Measurements from ENCODE around the gene FGF10. TPM values are rescaled to one million over a fixed set of nuclear protein-coding genes. Genes with fewer than 3 reads are reported as not detected.
A peak's percentile ranks its signal among the peaks of the same experiment; 100 is the strongest.

The FGF10 gene
- polyA plus RNA-seq, 2 of the 4 experiments (the other 2 are of a cell fraction): not detected

- no peak for FAIRE-seq
- no peak overlapping the region for H3K4me3 ChIP-seq
- H3K27ac ChIP-seq: no peak overlapping the region
- no peaks in the 10 kb centered on the region for H3K9me3 ChIP-seq
- no peaks in the 10 kb centered on the region for H3K4me1 ChIP-seq
- ChIA-PET CTCF (no interaction called here), POLR2A (no interaction called here)
- no peak for DNase-seq (ENCODE audit: low read depth in 1 of 2, low spot score in 1 of 2)
- TF ChIP-seq CBX8 (IDR thresholded peaks at IDR 0.05) (no peak), MAFK (IDR thresholded peaks at IDR 0.05; ENCODE audit: partially characterized antibody) (no peak), FOSB (CRISPR knock-in tag; IDR thresholded peaks at IDR 0.05) (no peak), BCL3 (IDR thresholded peaks at IDR 0.05) (no peak), RCOR1 (IDR thresholded peaks at IDR 0.05; ENCODE audit: low read depth, low read length) (no peak), TFCP2L1 (CRISPR knock-in tag; IDR thresholded peaks at IDR 0.05) (no peak), POLR2AphosphoS2 (conservative IDR thresholded peaks at IDR 0.05; ENCODE audit: low read length) (no peak), ZNF302 (CRISPR knock-in tag; IDR thresholded peaks at IDR 0.05) (no peak), NPAS2 (CRISPR knock-in tag; IDR thresholded peaks at IDR 0.05; ENCODE audit: borderline replicate concordance) (no peak), HEYL (CRISPR knock-in tag; IDR thresholded peaks at IDR 0.05) (no peak), EHMT2 (IDR thresholded peaks at IDR 0.05; ENCODE audit: low read depth) (no peak), ZC3H11A (IDR thresholded peaks at IDR 0.05) (no peak), NFE2L2 (conservative IDR thresholded peaks at IDR 0.05; ENCODE audit: low read length) (no peak)
- H3K4me2 ChIP-seq: no peak overlapping the region
- no peak for ATAC-seq
- 8% methylated on average over 1 of the region's 1 CpG for WGBS (ENCODE audit: missing lambda C conversion rate)
These were observed 54.6 kb downstream of the FGF10 start for GRCh38 chr5:44334622-44335021.

GRCh38 chr5:44332285-44332971, 56.8 kb downstream of the FGF10 start:
- Histone ChIP-seq H3K4me2 (no peak overlapping the region), H3K9me3 (no peaks in the 10 kb centered on the region), H3K4me3 (no peak overlapping the region), H3K27ac (no peak overlapping the region), H3K4me1 (no peaks in the 10 kb centered on the region)
- WGBS (ENCODE audit: missing lambda C conversion rate): 0% methylated on average over 3 of the region's 3 CpGs
- peak in 1 of 2 experiments; percentile 47; a peak in 4 of 5 replicates for TF ChIP-seq RAD21 (conservative IDR thresholded peaks at IDR 0.05 in 1 of 2, IDR thresholded peaks at IDR 0.05 in 1 of 2)
- no peak for TF ChIP-seq MAFK (IDR thresholded peaks at IDR 0.05; ENCODE audit: partially characterized antibody)
- peak; percentile 49; the same call in 1 of the 3 replicates for TF ChIP-seq SMC3 (IDR thresholded peaks at IDR 0.05)
- TF ChIP-seq ELK1 (IDR thresholded peaks at IDR 0.05; ENCODE audit: low read depth, low read length): no peak
- TF ChIP-seq HEYL (CRISPR knock-in tag; IDR thresholded peaks at IDR 0.05): no peak
- no peak for TF ChIP-seq ESRRA (IDR thresholded peaks at IDR 0.05; ENCODE audit: borderline replicate concordance, low read length)
- TF ChIP-seq NFE2L2 (conservative IDR thresholded peaks at IDR 0.05; ENCODE audit: low read length): no peak
- no peak for TF ChIP-seq GATA3 (IDR thresholded peaks at IDR 0.05; ENCODE audit: borderline replicate concordance)
- TF ChIP-seq HMGXB4 (CRISPR knock-in tag; IDR thresholded peaks at IDR 0.05; ENCODE audit: borderline replicate concordance): no peak
- TF ChIP-seq FOSB (CRISPR knock-in tag; IDR thresholded peaks at IDR 0.05): no peak
- TF ChIP-seq CTCF (IDR thresholded peaks at IDR 0.05): peak; percentile 50
- TF ChIP-seq BCL3 (IDR thresholded peaks at IDR 0.05): no peak
- TF ChIP-seq POLR2A (IDR thresholded peaks at IDR 0.05; ENCODE audit: low read length): no peak
- ChIA-PET POLR2A (no interaction called here), CTCF (interaction anchor here (0.5 to 1.7 kb wide), 15 partner anchors 13 to 801 kb away, joined by 3 to 8 read pairs (median 4); no protein-coding TSS in a partner anchor)
- ATAC-seq (peak in 1 of 2 experiments; percentile 67; a peak in 2 of 6 replicates), FAIRE-seq (no peak), DNase-seq (ENCODE audit: low read depth in 1 of 2, low spot score in 1 of 2) (peak; percentile 4 to 48)
